Ishikawa (cell line): ENCODE measurements around the gene KLHL36.

ENCODE experiments used
- TAF1 ChIP-seq: IDR thresholded peaks from 2 replicates; pipeline ENCODE4 v1.6.1; 2012; ENCODE audit warnings: low read depth, mild to moderate bottlenecking
- TF ChIP-seq, protein P1 (sequence below): IDR thresholded peaks from 2 replicates; pipeline ENCODE4 v1.6.1; 2012

DNA sequence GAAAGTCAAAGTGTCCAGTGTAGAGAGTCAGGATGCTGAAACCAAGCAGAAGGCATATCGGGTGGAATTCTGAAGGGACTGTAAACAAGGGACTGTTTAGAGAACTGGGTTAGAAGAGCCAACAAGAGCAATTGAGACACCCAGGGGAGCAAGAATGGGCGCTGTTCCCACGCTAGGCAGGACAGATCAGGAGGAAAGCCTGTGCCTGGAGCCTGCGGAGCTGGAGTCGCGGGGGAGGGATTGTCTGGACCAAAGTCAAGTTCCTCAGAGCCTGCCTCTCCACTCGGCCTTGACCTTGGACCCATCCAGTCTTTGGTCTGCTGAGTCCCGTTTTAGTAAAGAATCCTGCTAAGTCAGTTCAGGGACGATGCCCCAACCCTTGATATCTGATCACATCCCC is 14.7 kb upstream of the KLHL36 start:
- TF ChIP-seq, protein P1, sequence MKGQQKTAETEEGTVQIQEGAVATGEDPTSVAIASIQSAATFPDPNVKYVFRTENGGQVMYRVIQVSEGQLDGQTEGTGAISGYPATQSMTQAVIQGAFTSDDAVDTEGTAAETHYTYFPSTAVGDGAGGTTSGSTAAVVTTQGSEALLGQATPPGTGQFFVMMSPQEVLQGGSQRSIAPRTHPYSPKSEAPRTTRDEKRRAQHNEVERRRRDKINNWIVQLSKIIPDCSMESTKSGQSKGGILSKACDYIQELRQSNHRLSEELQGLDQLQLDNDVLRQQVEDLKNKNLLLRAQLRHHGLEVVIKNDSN = no peak
- no peak for TF ChIP-seq TAF1
